Glutamatergic neuron (in vitro differentiated cells): ENCODE data around the gene KRT83. TPM values are rescaled to one million over a fixed set of nuclear protein-coding genes. Genes with fewer than 3 reads are reported as not detected.

Source experiments
- DNase-seq: peaks from one replicate; pipeline ENCODE4 v3.0.0; 2022
- H3K27ac Mint-ChIP-seq: one replicate; pipeline ENCODE4 v1.8.0; 2020; ENCODE audit warnings: mild to moderate bottlenecking, mixed read lengths, inconsistent platforms; ENCODE audit not compliant: unreplicated experiment
- H3K27me3 Mint-ChIP-seq: one replicate; pipeline ENCODE4 v1.8.0; 2020; ENCODE audit warnings: mild to moderate bottlenecking, moderate library complexity, mixed read lengths, inconsistent platforms; ENCODE audit not compliant: unreplicated experiment
- H3K36me3 Mint-ChIP-seq: one replicate; pipeline ENCODE4 v1.8.0; 2020; ENCODE audit warnings: mild to moderate bottlenecking, mixed read lengths, inconsistent platforms; ENCODE audit not compliant: unreplicated experiment
- H3K4me1 Mint-ChIP-seq: one replicate; pipeline ENCODE4 v1.8.0; 2020; ENCODE audit warnings: mild to moderate bottlenecking, low read depth, mixed read lengths, inconsistent platforms; ENCODE audit not compliant: unreplicated experiment
- H3K4me3 Mint-ChIP-seq: one replicate; pipeline ENCODE4 v1.8.0; 2020; ENCODE audit warnings: mild to moderate bottlenecking, mixed read lengths, inconsistent platforms; ENCODE audit not compliant: unreplicated experiment
- H3K9me3 Mint-ChIP-seq: one replicate; pipeline ENCODE4 v1.8.0; 2020; ENCODE audit warnings: mild to moderate bottlenecking, moderate library complexity, mixed read lengths, inconsistent platforms; ENCODE audit not compliant: unreplicated experiment
- CTCF ChIP-seq: fragments of 200-600 bp; sonication (generic); IDR thresholded peaks from one replicate; pipeline ENCODE4 v1.5.0; 2021; ENCODE audit not compliant: partially characterized antibody, unreplicated experiment
- total RNA-seq: library from RNA; stranded (reverse); fragmentation: NEBNext Ultra II Directional; extraction: Animal tissue kit (Norgen Biotek cat#: 25700); gene quantifications from one replicate; pipeline ENCODE4 v1.2.1, GENCODE V29; 2021; ENCODE audit not compliant: unreplicated experiment

Gene KRT83
- total RNA-seq, 1 donor from 2014 or later = not detected

GRCh38 chr12:52354200-52354599, 33.0 kb upstream of the KRT83 start:
- no peaks in the 10 kb centered on the region for H3K9me3 Mint-ChIP-seq
- no peak for DNase-seq
- no peak for TF ChIP-seq CTCF
- no peak overlapping the region for H3K27ac Mint-ChIP-seq
- H3K4me1 Mint-ChIP-seq = no peaks in the 10 kb centered on the region
- H3K4me3 Mint-ChIP-seq = no peak overlapping the region
- H3K36me3 Mint-ChIP-seq = no peaks in the 10 kb centered on the region
- peaks cover 8% of the 10 kb centered on the region for H3K27me3 Mint-ChIP-seq

GRCh38 chr12:52353766-52354165, 32.6 kb upstream of the KRT83 start:
- no peak for TF ChIP-seq CTCF

GRCh38 chr12:52352951-52353350, 31.8 kb upstream of the KRT83 start:
- DNase-seq = no peak
- H3K36me3 Mint-ChIP-seq = no peaks in the 10 kb centered on the region
- peaks cover 6% of the 10 kb centered on the region for H3K27me3 Mint-ChIP-seq

More at GRCh38 chr12:52353766-52354165, 32.6 kb upstream of the KRT83 start:
- no peak overlapping the region for H3K4me3 Mint-ChIP-seq
- H3K27ac Mint-ChIP-seq = no peak overlapping the region
- H3K27me3 Mint-ChIP-seq = peaks cover 8% of the 10 kb centered on the region
- no peak for DNase-seq
- H3K36me3 Mint-ChIP-seq = no peaks in the 10 kb centered on the region
- H3K4me1 Mint-ChIP-seq = no peaks in the 10 kb centered on the region
- no peaks in the 10 kb centered on the region for H3K9me3 Mint-ChIP-seq

GRCh38 chr12:52351196-52352059, 30.2 kb upstream of the KRT83 start:
- Mint-ChIP-seq H3K27me3 (peaks cover 6% of the 10 kb centered on the region), H3K4me1 (no peaks in the 10 kb centered on the region), H3K27ac (no peak overlapping the region), H3K36me3 (no peaks in the 10 kb centered on the region), H3K9me3 (no peaks in the 10 kb centered on the region), H3K4me3 (no peak overlapping the region)
- TF ChIP-seq CTCF = no peak
- DNase-seq = no peak

More at GRCh38 chr12:52352951-52353350, 31.8 kb upstream of the KRT83 start:
- Mint-ChIP-seq H3K4me1 (no peaks in the 10 kb centered on the region), H3K4me3 (no peak overlapping the region), H3K27ac (no peak overlapping the region), H3K9me3 (no peaks in the 10 kb centered on the region)
- TF ChIP-seq CTCF = no peak

GRCh38 chr12:52350786-52351185, 29.6 kb upstream of the KRT83 start:
- no peak for DNase-seq
- Mint-ChIP-seq H3K4me3 (no peak overlapping the region), H3K27ac (no peak overlapping the region)

More at GRCh38 chr12:52350786-52351185, 29.6 kb upstream of the KRT83 start:
- H3K27me3 Mint-ChIP-seq = peaks cover 6% of the 10 kb centered on the region
- H3K9me3 Mint-ChIP-seq = no peaks in the 10 kb centered on the region
- no peak for TF ChIP-seq CTCF
- no peaks in the 10 kb centered on the region for H3K4me1 Mint-ChIP-seq
- H3K36me3 Mint-ChIP-seq = no peaks in the 10 kb centered on the region
